HepG2 (cell line): Measurements from ENCODE around the gene GGNBP2.

Experiments
- ASH2L ChIP-seq: fragments of 300-600, 200-600 bp; sonication (generic); IDR thresholded peaks from 2 replicates; pipeline ENCODE4 v1.7.0; 2017; ENCODE audit warnings: low read depth, mild to moderate bottlenecking, moderate library complexity, mixed read lengths, low read length; ENCODE audit not compliant: insufficient read length
- CBX5 ChIP-seq: sonication (generic); formaldehyde crosslinking; IDR thresholded peaks from 2 replicates; pipeline ENCODE4 v1.4.0; 2020; ENCODE audit warnings: missing genetic modification reagents, borderline replicate concordance
- ELF1 ChIP-seq: sonication (generic); formaldehyde crosslinking; IDR thresholded peaks from 2 replicates; pipeline ENCODE4 v1.4.0; 2020; ENCODE audit warnings: missing genetic modification reagents
- HIVEP1 ChIP-seq: sonication (generic); formaldehyde crosslinking; IDR thresholded peaks from 2 replicates; pipeline ENCODE4 v1.4.0; 2020; ENCODE audit warnings: mild to moderate bottlenecking, missing genetic modification reagents
- MXD4 ChIP-seq: IDR thresholded peaks from 2 replicates; pipeline ENCODE4 v1.6.1; 2016; ENCODE audit warnings: mild to moderate bottlenecking, missing biosample characterization, missing genetic modification reagents
- SIN3A ChIP-seq: IDR thresholded peaks from 2 replicates; pipeline ENCODE4 v1.6.1; 2011; ENCODE audit warnings: low read depth, mild to moderate bottlenecking, control low read depth, low read length, borderline replicate concordance
- TAF1 ChIP-seq: sonication (generic); formaldehyde crosslinking; IDR thresholded peaks from 2 replicates; pipeline ENCODE4 v1.4.0; 2020; ENCODE audit warnings: missing genetic modification reagents
- ZNF44 ChIP-seq: sonication (generic); formaldehyde crosslinking; IDR thresholded peaks from 2 replicates; pipeline ENCODE4 v1.5.1; 2020; ENCODE audit warnings: mild to moderate bottlenecking, missing genetic modification reagents
- ZNF530 ChIP-seq: sonication (generic); formaldehyde crosslinking; IDR thresholded peaks from 2 replicates; pipeline ENCODE4 v1.5.0; 2020; ENCODE audit warnings: low read depth, mild to moderate bottlenecking, missing genetic modification reagents
- TF ChIP-seq, protein P1 (sequence below): sonication (generic); formaldehyde crosslinking; IDR thresholded peaks from 2 replicates; pipeline ENCODE4 v1.5.0; 2020; ENCODE audit warnings: mild to moderate bottlenecking, missing genetic modification reagents, moderate library complexity
- TF ChIP-seq, protein P2 (sequence below): sonication (generic); formaldehyde crosslinking; IDR thresholded peaks from 2 replicates; pipeline ENCODE4 v1.4.0; 2020; ENCODE audit warnings: low read depth, mild to moderate bottlenecking, missing genetic modification reagents

GRCh38 chr17:36625188-36625587 is 80.5 kb downstream of the GGNBP2 start:
- TF ChIP-seq, protein P1, sequence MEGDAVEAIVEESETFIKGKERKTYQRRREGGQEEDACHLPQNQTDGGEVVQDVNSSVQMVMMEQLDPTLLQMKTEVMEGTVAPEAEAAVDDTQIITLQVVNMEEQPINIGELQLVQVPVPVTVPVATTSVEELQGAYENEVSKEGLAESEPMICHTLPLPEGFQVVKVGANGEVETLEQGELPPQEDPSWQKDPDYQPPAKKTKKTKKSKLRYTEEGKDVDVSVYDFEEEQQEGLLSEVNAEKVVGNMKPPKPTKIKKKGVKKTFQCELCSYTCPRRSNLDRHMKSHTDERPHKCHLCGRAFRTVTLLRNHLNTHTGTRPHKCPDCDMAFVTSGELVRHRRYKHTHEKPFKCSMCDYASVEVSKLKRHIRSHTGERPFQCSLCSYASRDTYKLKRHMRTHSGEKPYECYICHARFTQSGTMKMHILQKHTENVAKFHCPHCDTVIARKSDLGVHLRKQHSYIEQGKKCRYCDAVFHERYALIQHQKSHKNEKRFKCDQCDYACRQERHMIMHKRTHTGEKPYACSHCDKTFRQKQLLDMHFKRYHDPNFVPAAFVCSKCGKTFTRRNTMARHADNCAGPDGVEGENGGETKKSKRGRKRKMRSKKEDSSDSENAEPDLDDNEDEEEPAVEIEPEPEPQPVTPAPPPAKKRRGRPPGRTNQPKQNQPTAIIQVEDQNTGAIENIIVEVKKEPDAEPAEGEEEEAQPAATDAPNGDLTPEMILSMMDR = no peak
- TF ChIP-seq CBX5 (no peak), ASH2L (no peak), ELF1 (CRISPR knock-in tag) (no peak), MXD4 (CRISPR knock-in tag) (no peak), ZNF44 (CRISPR knock-in tag) (no peak), ZNF530 (CRISPR knock-in tag) (no peak), SIN3A (no peak), TAF1 (no peak), HIVEP1 (no peak)
- TF ChIP-seq, protein P2, sequence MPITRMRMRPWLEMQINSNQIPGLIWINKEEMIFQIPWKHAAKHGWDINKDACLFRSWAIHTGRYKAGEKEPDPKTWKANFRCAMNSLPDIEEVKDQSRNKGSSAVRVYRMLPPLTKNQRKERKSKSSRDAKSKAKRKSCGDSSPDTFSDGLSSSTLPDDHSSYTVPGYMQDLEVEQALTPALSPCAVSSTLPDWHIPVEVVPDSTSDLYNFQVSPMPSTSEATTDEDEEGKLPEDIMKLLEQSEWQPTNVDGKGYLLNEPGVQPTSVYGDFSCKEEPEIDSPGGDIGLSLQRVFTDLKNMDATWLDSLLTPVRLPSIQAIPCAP (CRISPR knock-in tag) = no peak
